Measurements from ENCODE around the gene PRKAR2A.
A peak's percentile ranks its signal among the peaks of the same experiment; 100 is the strongest.

PRKAR2A gene

GRCh38 chr3:48847504-48848423 lies at the start of gene PRKAR2A:
TSS of gene PRKAR2A (minus strand) at chr3:48847874. CDS start at chr3:48847596, 278 bp downstream.
- peak within 1 kb of the TSS; percentile 71 for H3K4me3 ChIP-seq (ENCODE audit: low read depth, low read length)
- ChIA-PET POLR2A (interaction anchor here (0.6 to 1.7 kb wide), 8 partner anchors 8 to 161 kb away, joined by 3 to 9 read pairs (median 4); partner anchors contain the start of genes ARIH2, SLC25A20 and WDR6), CTCF (interaction anchor here (0.6 to 1.0 kb wide), 2 partner anchors 13 to 154 kb away, joined by 3 read pairs; no protein-coding TSS in a partner anchor)
- peak within 1 kb of the TSS; percentile 89 for H3K27ac ChIP-seq (ENCODE audit: extremely low read depth, low read depth, low read length)
- no peaks in the 10 kb centered on the region for H3K36me3 ChIP-seq (ENCODE audit: control insufficient read depth in 2 of 2, insufficient read depth in 1 of 2, low read length in 2 of 2)
- no peaks in the 10 kb centered on the region for H3K9me3 ChIP-seq (ENCODE audit: control insufficient read depth, insufficient read depth, low read depth, low read length)
- no peaks in the 10 kb centered on the region for H3K4me1 ChIP-seq (ENCODE audit: control insufficient read depth, insufficient read depth, low read length)
- TF ChIP-seq ZNF223 (tag by site-specific recombination; IDR thresholded peaks at IDR 0.05): peak; percentile 73; the same call in 1 of the 2 replicates
- peak; percentile 71 for TF ChIP-seq ZNF335 (tag by site-specific recombination; conservative IDR thresholded peaks at IDR 0.05)
- peak; percentile 59; the same call in 1 of the 2 replicates for TF ChIP-seq ZSCAN5A (tag by site-specific recombination; IDR thresholded peaks at IDR 0.05)
- TF ChIP-seq PRDM1 (tag by site-specific recombination; IDR thresholded peaks at IDR 0.05): no peak
- TF ChIP-seq ZNF48 (tag by site-specific recombination; IDR thresholded peaks at IDR 0.05): no peak
- TF ChIP-seq ZNF768 (tag by site-specific recombination; IDR thresholded peaks at IDR 0.05): no peak
- TF ChIP-seq ZSCAN30 (tag by site-specific recombination; IDR thresholded peaks at IDR 0.05): peak; percentile 91; the same call in 1 of the 2 replicates
- TF ChIP-seq ZNF777 (tag by site-specific recombination; IDR thresholded peaks at IDR 0.05; ENCODE audit: borderline replicate concordance): 0 out of 2 replicates have a peak, but pooled peaks have one; percentile 82
- TF ChIP-seq ZFHX2 (tag by site-specific recombination; conservative IDR thresholded peaks at IDR 0.05): no peak
- TF ChIP-seq ZNF398 (tag by site-specific recombination; IDR thresholded peaks at IDR 0.05): peak; percentile 27; the same call in 1 of the 2 replicates
- 0 out of 2 replicates have a peak, but pooled peaks have one; percentile 18 for TF ChIP-seq ZNF2 (tag by site-specific recombination; IDR thresholded peaks at IDR 0.05)
- TF ChIP-seq ZNF549 (tag by site-specific recombination; IDR thresholded peaks at IDR 0.05): no peak
- no peak for TF ChIP-seq ZSCAN18 (tag by site-specific recombination; IDR thresholded peaks at IDR 0.05)
- TF ChIP-seq PATZ1 (tag by site-specific recombination; IDR thresholded peaks at IDR 0.05): peak; percentile 11; the same call in 1 of the 2 replicates
- peak; percentile 29; the same call in 1 of the 2 replicates for TF ChIP-seq KLF9 (tag by site-specific recombination; IDR thresholded peaks at IDR 0.05; ENCODE audit: low read depth)
- 0 out of 2 replicates have a peak, but pooled peaks have one; percentile 7 for TF ChIP-seq KLF1 (tag by site-specific recombination; IDR thresholded peaks at IDR 0.05)
- 0 out of 2 replicates have a peak, but pooled peaks have one; percentile 1 for TF ChIP-seq ZNF423 (tag by site-specific recombination; IDR thresholded peaks at IDR 0.05)
- 0 out of 2 replicates have a peak, but pooled peaks have one; percentile 4 for TF ChIP-seq KLF17 (tag by site-specific recombination; IDR thresholded peaks at IDR 0.05)
- TF ChIP-seq ZBTB20 (tag by site-specific recombination; IDR thresholded peaks at IDR 0.05): peak; percentile 71; the same call in 1 of the 2 replicates
- TF ChIP-seq ZNF391 (tag by site-specific recombination; IDR thresholded peaks at IDR 0.05; ENCODE audit: borderline replicate concordance, low read depth): peak; percentile 47; the same call in 1 of the 2 replicates
- TF ChIP-seq ZBTB10 (tag by site-specific recombination; IDR thresholded peaks at IDR 0.05): peak; percentile 42; the same call in 1 of the 2 replicates
- TF ChIP-seq KLF10 (tag by site-specific recombination; IDR thresholded peaks at IDR 0.05): peak; percentile 33; the same call in 1 of the 2 replicates
- TF ChIP-seq ZNF561 (tag by site-specific recombination; IDR thresholded peaks at IDR 0.05; ENCODE audit: borderline replicate concordance): peak; percentile 72; the same call in 1 of the 2 replicates

Measured in HEK293 (cell line).